Aorta (tissue), 5 donors: Measurements from ENCODE around the gene RABGAP1L. TPM values are rescaled to one million over a fixed set of nuclear protein-coding genes. Genes with fewer than 3 reads are reported as not detected.

Source experiments
- ATAC-seq: fragments of 200-7000 bp; cut with Tn5 transposase; one replicate; pipeline ENCODE4 v1.9.1; 2022; ENCODE audit warnings: moderate library complexity; ENCODE audit not compliant: low FRiP score
- DNase-seq, 2 donors: peaks; one replicate each; pipeline ENCODE4 v3.0.0-alpha.2; 2020
- H3K27ac ChIP-seq, 2 donors: one replicate each; pipeline ENCODE4 v1.5.1; 2013; ENCODE audit warnings: low read length in 2 of 2, mild to moderate bottlenecking in 2 of 2, moderate library complexity in 2 of 2, control low read depth in 1 of 2, inconsistent platforms in 1 of 2, low read depth in 1 of 2
- H3K27me3 ChIP-seq, 2 donors: one replicate each; pipeline ENCODE4 v1.6.1; 2013; ENCODE audit warnings: control low read depth in 1 of 2, low read length in 1 of 2, mild to moderate bottlenecking in 1 of 2, moderate library complexity in 1 of 2; ENCODE audit not compliant: insufficient read depth in 2 of 2, control insufficient read depth in 1 of 2
- H3K36me3 ChIP-seq, 2 donors: one replicate each; pipeline ENCODE4 v1.6.1; 2013; ENCODE audit warnings: control low read depth in 1 of 2, low read length in 1 of 2, mild to moderate bottlenecking in 1 of 2; ENCODE audit not compliant: insufficient read depth in 2 of 2, control insufficient read depth in 1 of 2
- H3K4me1 ChIP-seq, 2 donors: one replicate each; pipeline ENCODE4 v1.6.1; 2013; ENCODE audit warnings: low read length in 2 of 2, control low read depth in 1 of 2, mild to moderate bottlenecking in 1 of 2, moderate library complexity in 1 of 2; ENCODE audit not compliant: insufficient read depth in 2 of 2, control insufficient read depth in 1 of 2
- H3K4me3 ChIP-seq, 2 donors: one replicate each; pipeline ENCODE4 v1.5.1; 2013; ENCODE audit warnings: low read length in 2 of 2, control low read depth in 1 of 2, mild to moderate bottlenecking in 1 of 2
- H3K9me3 ChIP-seq: one replicate; pipeline ENCODE4 v1.6.1; 2013; ENCODE audit warnings: mild to moderate bottlenecking, low read length; ENCODE audit not compliant: control insufficient read depth
- WGBS, 2 donors: extraction: QIAGEN DNeasy Blood & Tissue Kit; methylation state at CpG; one replicate each; pipeline ENCODE4 v1.1.7; 2013; 5-methylcytosine and 5-hydroxymethylcytosine counted together
- intact Hi-C, 2 donors: fragments of 100-400 bp; cut with DNase I; formaldehyde crosslinking; loops; one replicate each; pipeline versions ENCODE4 v1.14.2 to v1.15.0; 2022
- polyA plus RNA-seq, 2 donors: library from polyadenylated mRNA; stranded (reverse); fragments of 200-250 nt; gene quantifications; one replicate each; pipeline ENCODE4 v1.2.3, GENCODE V29; 2013
- total RNA-seq, 2 donors: library from RNA; stranded (reverse); fragmentation: NEBNext Ultra II Directional; extraction: Animal tissue kit (Norgen Biotek cat#: 25700); gene quantifications; one replicate each; pipeline ENCODE4 v1.2.1, GENCODE V29; 2021
- donor health status: healthy with polysubstance abuse.
- donor health status: Bipolar disorder and iron deficiency.
- donor health status: DM: no; HTN: no; CAD: no.
- donor health status: DM: no; HTN: no; CAD: no.
- donor health status: DM: yes; HTN: yes; CAD: no.

RABGAP1L gene
- total and polyA plus RNA-seq, 4 donors = 14.8 to 56.4 (median 38.4) TPM

GRCh38 chr1:174777262-174777661 lies 617.9 kb downstream of the RABGAP1L start:
- intact Hi-C loops = no loop called here
- H3K4me3 ChIP-seq = no peak overlapping the region
- H3K27ac ChIP-seq = no peak overlapping the region
- no peak for ATAC-seq
- no peaks in the 10 kb centered on the region for H3K9me3 ChIP-seq
- no peaks in the 10 kb centered on the region for H3K36me3 ChIP-seq
- no peak for DNase-seq
- WGBS, 2 donors = 94 to 98% methylated on average over 2 of the region's 2 CpGs
- no peaks in the 10 kb centered on the region for H3K4me1 ChIP-seq
- no peaks in the 10 kb centered on the region for H3K27me3 ChIP-seq

- Histone ChIP-seq H3K27me3 (no peaks in the 10 kb centered on the region), H3K36me3 (no peaks in the 10 kb centered on the region), H3K4me1 (peaks cover 0 to 3% of the 10 kb centered on the region in 2 donors), H3K27ac (no peak overlapping the region), H3K9me3 (no peaks in the 10 kb centered on the region), H3K4me3 (no peak overlapping the region)
- 85 to 88% methylated on average over 6 of the region's 6 CpGs for WGBS, 2 donors
- ATAC-seq (no peak), DNase-seq (no peak)
- intact Hi-C loops = no loop called here
Observed at GRCh38 chr1:174785510-174785909, 626.2 kb downstream of the RABGAP1L start.

DNA sequence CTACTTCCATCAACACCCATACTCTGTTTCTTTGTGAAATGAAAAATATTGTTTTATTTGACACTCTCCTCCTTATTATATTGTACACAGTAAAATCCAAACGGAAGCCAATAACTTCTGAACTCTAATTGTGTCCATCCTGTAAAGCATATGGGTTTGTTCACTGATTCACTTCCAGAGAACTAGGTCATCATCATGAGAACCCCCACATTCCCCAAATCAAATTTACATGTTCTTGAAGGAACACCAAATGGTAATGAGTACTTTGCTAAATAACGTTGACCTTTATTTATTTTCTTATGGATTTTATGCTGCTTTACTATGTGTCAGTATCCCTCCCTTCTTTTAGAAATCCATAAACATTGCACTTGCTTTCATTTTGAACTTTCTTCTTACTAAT lies 627.0 kb downstream of the RABGAP1L start:
- H3K4me3 ChIP-seq = no peak overlapping the region
- WGBS, 2 donors = 47 to 64% methylated on average over 2 of the region's 2 CpGs
- intact Hi-C loops = no loop called here

GRCh38 chr1:174786760-174787159 lies 627.4 kb downstream of the RABGAP1L start:
- no peaks in the 10 kb centered on the region for H3K36me3 ChIP-seq
- intact Hi-C loops = no loop called here
- WGBS, 2 donors = 88 to 93% methylated on average over 4 of the region's 4 CpGs
- H3K27me3 ChIP-seq = no peaks in the 10 kb centered on the region
- H3K27ac ChIP-seq = no peak overlapping the region
- ATAC-seq (no peak), DNase-seq (no peak)
- peaks cover 0 to 3% of the 10 kb centered on the region in 2 donors for H3K4me1 ChIP-seq
- no peaks in the 10 kb centered on the region for H3K9me3 ChIP-seq
- H3K4me3 ChIP-seq = no peak overlapping the region

More for the DNA sequence above, 627.0 kb downstream of the RABGAP1L start:
- Histone ChIP-seq H3K4me1 (peaks cover 0 to 3% of the 10 kb centered on the region in 2 donors), H3K27ac (no peak overlapping the region), H3K36me3 (no peaks in the 10 kb centered on the region), H3K27me3 (no peaks in the 10 kb centered on the region), H3K9me3 (no peaks in the 10 kb centered on the region)
- ATAC-seq (no peak), DNase-seq (no peak)

DNA sequence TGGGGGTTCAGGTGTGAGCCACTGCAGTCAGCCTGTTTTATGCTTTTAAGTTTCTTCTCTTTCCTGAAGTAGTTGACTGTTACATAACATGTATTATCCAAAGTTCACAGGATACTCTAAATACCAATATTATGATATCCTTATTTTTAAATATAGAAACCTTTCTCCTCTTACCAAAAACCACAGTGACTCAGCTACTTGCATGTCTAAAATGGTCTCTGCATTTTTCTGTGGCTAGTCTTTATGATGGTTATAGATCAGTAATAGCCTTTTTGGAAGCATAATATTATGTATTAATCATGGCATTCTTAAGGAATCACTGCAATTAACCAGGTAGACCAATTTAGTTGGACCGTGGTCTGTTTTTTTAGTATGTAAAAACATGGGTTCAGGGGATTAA lies 629.7 kb downstream of the RABGAP1L start:
- ATAC-seq = no peak

DNA sequence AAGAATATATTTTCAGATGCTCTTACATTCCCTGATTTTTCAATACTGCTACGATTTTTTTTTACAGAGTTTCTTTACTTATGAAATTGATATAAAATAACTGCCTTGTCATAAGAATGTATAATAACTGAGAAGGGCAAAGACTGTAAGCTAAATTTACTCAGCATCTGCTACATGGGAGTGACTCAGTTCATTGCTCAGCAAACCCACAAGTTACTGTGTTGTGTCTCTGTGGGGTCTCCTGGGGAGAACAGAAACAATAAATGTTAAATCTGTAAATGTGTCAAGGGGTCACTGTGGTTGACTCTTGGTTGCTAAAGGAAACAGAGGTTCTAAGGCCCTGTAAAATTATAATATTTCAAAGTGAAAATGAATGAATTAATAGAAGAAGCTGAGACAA lies 630.1 kb downstream of the RABGAP1L start:
- Histone ChIP-seq H3K4me1 (peaks cover 0 to 3% of the 10 kb centered on the region in 2 donors), H3K4me3 (no peak overlapping the region), H3K27me3 (no peaks in the 10 kb centered on the region), H3K36me3 (no peaks in the 10 kb centered on the region), H3K27ac (peak overlapping the region in 1 of 2 donors; percentile 74), H3K9me3 (no peaks in the 10 kb centered on the region)
- ATAC-seq (no peak), DNase-seq (no peak)
- 61 to 66% methylated on average over 1 of the region's 1 CpG for WGBS, 2 donors
- intact Hi-C loops = no loop called here

More for the DNA sequence above, 629.7 kb downstream of the RABGAP1L start:
- intact Hi-C loops = no loop called here
- 56 to 68% methylated on average over 1 of the region's 1 CpG for WGBS, 2 donors
- no peak overlapping the region for H3K4me3 ChIP-seq
- H3K9me3 ChIP-seq = no peaks in the 10 kb centered on the region
- DNase-seq = no peak
- peaks cover 0 to 3% of the 10 kb centered on the region in 2 donors for H3K4me1 ChIP-seq
- peak overlapping the region; percentile 74 to 83 for H3K27ac ChIP-seq
- H3K36me3 ChIP-seq = no peaks in the 10 kb centered on the region
- no peaks in the 10 kb centered on the region for H3K27me3 ChIP-seq

DNA sequence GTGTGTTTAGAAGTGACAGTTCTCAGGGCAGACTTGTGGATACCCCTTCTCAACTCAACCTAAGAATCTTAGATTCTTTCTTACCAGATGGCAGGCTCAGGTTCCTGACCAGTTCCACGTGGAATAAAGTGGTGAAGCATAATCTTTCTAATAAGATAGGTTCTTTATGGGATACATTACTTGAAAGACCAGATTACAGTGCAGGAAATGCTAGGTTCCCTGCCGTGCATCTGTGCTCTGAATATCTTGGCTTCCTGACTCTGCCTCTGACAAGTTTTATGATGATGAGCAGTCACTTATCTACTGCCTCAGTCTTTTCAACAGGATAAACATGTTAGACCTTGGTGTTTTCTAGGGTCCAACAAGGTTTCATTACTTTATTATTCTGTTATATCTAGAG lies 632.5 kb downstream of the RABGAP1L start:
- Histone ChIP-seq H3K4me1 (peaks cover 0 to 3% of the 10 kb centered on the region in 2 donors), H3K4me3 (no peak overlapping the region), H3K27ac (no peak overlapping the region), H3K27me3 (no peaks in the 10 kb centered on the region), H3K9me3 (no peaks in the 10 kb centered on the region), H3K36me3 (no peaks in the 10 kb centered on the region)
- intact Hi-C loops = loop anchor here in 1 of 2 donors (10.0 kb wide), 1 partner anchor 203 kb away; the partner anchor contains the start of gene CACYBP
- ATAC-seq = no peak
- DNase-seq = no peak
- 46 to 60% methylated on average over 2 of the region's 2 CpGs for WGBS, 2 donors

DNA sequence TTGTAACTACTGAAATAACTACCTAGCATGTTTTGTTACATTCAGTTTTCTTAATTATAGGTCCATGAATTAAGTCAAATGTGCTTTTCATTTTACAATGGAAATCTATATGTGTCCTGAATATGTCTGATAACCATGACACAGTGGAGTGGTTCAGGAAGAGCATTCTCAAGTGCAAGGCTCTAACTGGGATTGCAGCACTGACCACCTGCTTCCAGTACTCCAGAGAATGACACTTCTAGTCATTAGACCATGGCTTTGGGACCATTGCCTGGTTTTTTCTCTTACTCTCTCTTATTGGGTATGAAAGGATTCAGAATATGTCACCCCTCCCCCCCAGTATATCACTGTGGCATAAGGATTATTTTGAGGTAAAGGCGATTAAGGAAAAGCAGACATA lies 635.5 kb downstream of the RABGAP1L start:
- intact Hi-C loops = loop anchor here in 1 of 2 donors (10.0 kb wide), 1 partner anchor 200 kb away; the partner anchor contains the start of gene CACYBP
- DNase-seq (no peak), ATAC-seq (no peak)
- H3K27me3 ChIP-seq = no peaks in the 10 kb centered on the region
- H3K4me1 ChIP-seq = no peaks in the 10 kb centered on the region
- H3K9me3 ChIP-seq = no peaks in the 10 kb centered on the region
- no peaks in the 10 kb centered on the region for H3K36me3 ChIP-seq
- WGBS, 2 donors = 91 to 93% methylated on average over 1 of the region's 1 CpG
- no peak overlapping the region for H3K4me3 ChIP-seq
- no peak overlapping the region for H3K27ac ChIP-seq

- ATAC-seq = no peak
- 93 to 94% methylated on average over 2 of the region's 2 CpGs for WGBS, 2 donors
- intact Hi-C loops = loop anchor here in 1 of 2 donors (10.0 kb wide), 1 partner anchor 199 kb away; the partner anchor contains the start of gene CACYBP
- Histone ChIP-seq H3K9me3 (no peaks in the 10 kb centered on the region), H3K4me1 (peaks cover 0 to 4% of the 10 kb centered on the region in 2 donors), H3K36me3 (no peaks in the 10 kb centered on the region), H3K4me3 (no peak overlapping the region), H3K27me3 (no peaks in the 10 kb centered on the region), H3K27ac (no peak overlapping the region)
- no peak for DNase-seq
Observed at GRCh38 chr1:174795806-174796205, 636.5 kb downstream of the RABGAP1L start.
